Activated naive CD8-positive, alpha-beta T cell treated with anti-CD3 and anti-CD28 coated beads, Interleukin-2, amount 50 U/mL, for 24 hours (primary cell): Measurements from ENCODE around the gene OR51Q1.

ENCODE experiments used
- ATAC-seq: fragments of 150-1000 bp; cut with Tn5 transposase; one replicate; pipeline ENCODE4 v1.10.0; 2021
- DNase-seq: peaks from one replicate; pipeline ENCODE4 v3.0.0; 2021
- H3K27ac Mint-ChIP-seq: one replicate; pipeline ENCODE4 v1.8.0; 2021; ENCODE audit warnings: mild to moderate bottlenecking, mixed read lengths
- H3K27me3 Mint-ChIP-seq: one replicate; pipeline ENCODE4 v1.8.0; 2021; ENCODE audit warnings: mixed read lengths
- H3K36me3 Mint-ChIP-seq: one replicate; pipeline ENCODE4 v1.8.0; 2021; ENCODE audit warnings: low read depth, mixed read lengths
- H3K4me1 Mint-ChIP-seq: one replicate; pipeline ENCODE4 v1.8.0; 2021; ENCODE audit warnings: mixed read lengths
- H3K4me3 Mint-ChIP-seq: one replicate; pipeline ENCODE4 v1.8.0; 2021; ENCODE audit warnings: mild to moderate bottlenecking, moderate library complexity, mixed read lengths
- H3K9me3 Mint-ChIP-seq: one replicate; pipeline ENCODE4 v1.8.0; 2021; ENCODE audit warnings: mixed read lengths

Gene OR51Q1

GRCh38 chr11:5421811-5422210, at the start of gene OR51Q1:
Gene OR51Q1, plus strand, starts transcription at chr11:5422111. Its CDS starts 90 bp downstream, at chr11:5422201.
- DNase-seq (no peak), ATAC-seq (no peak)
- Mint-ChIP-seq H3K36me3 (no peaks in the 10 kb centered on the region), H3K27me3 (peaks cover 16% of the 10 kb centered on the region), H3K4me3 (no peak within 1 kb of the TSS), H3K9me3 (no peaks in the 10 kb centered on the region), H3K27ac (no peak within 1 kb of the TSS), H3K4me1 (no peaks in the 10 kb centered on the region)

- no peaks in the 10 kb centered on the region for H3K36me3 Mint-ChIP-seq
- H3K4me1 Mint-ChIP-seq = no peaks in the 10 kb centered on the region
- H3K27me3 Mint-ChIP-seq = no peaks in the 10 kb centered on the region
- H3K4me3 Mint-ChIP-seq = no peak overlapping the region
- peak; percentile 25 for DNase-seq
- H3K9me3 Mint-ChIP-seq = no peaks in the 10 kb centered on the region
- ATAC-seq = no peak
- H3K27ac Mint-ChIP-seq = no peak overlapping the region
These were observed 41.1 kb upstream of the OR51Q1 start for GRCh38 chr11:5380740-5381342.

GRCh38 chr11:5383576-5383975, 38.3 kb upstream of the OR51Q1 start, which contains the start of gene OR51M1:
Gene OR51M1, plus strand, starts transcription at chr11:5383812. Its CDS starts 5,587 bp downstream, at chr11:5389399.
- no peaks in the 10 kb centered on the region for H3K4me1 Mint-ChIP-seq
- H3K9me3 Mint-ChIP-seq = no peaks in the 10 kb centered on the region
- ATAC-seq (no peak), DNase-seq (no peak)
- H3K4me3 Mint-ChIP-seq = no peak within 1 kb of the TSS
- H3K27ac Mint-ChIP-seq = no peak within 1 kb of the TSS
- H3K27me3 Mint-ChIP-seq = no peaks in the 10 kb centered on the region
- H3K36me3 Mint-ChIP-seq = no peaks in the 10 kb centered on the region

- no peaks in the 10 kb centered on the region for H3K27me3 Mint-ChIP-seq
- no peaks in the 10 kb centered on the region for H3K36me3 Mint-ChIP-seq
- H3K4me1 Mint-ChIP-seq = no peaks in the 10 kb centered on the region
These were observed 37.6 kb upstream of the OR51Q1 start for GRCh38 chr11:5384335-5384734.

GRCh38 chr11:5390210-5390609, 31.7 kb upstream of the OR51Q1 start:
- ATAC-seq (no peak), DNase-seq (no peak)
- Mint-ChIP-seq H3K27me3 (no peaks in the 10 kb centered on the region), H3K27ac (no peak overlapping the region), H3K4me1 (no peaks in the 10 kb centered on the region), H3K4me3 (no peak overlapping the region), H3K36me3 (no peaks in the 10 kb centered on the region), H3K9me3 (no peaks in the 10 kb centered on the region)

More at GRCh38 chr11:5384335-5384734, 37.6 kb upstream of the OR51Q1 start:
- DNase-seq (no peak), ATAC-seq (no peak)
- Mint-ChIP-seq H3K9me3 (no peaks in the 10 kb centered on the region), H3K4me3 (no peak overlapping the region), H3K27ac (no peak overlapping the region)

- Mint-ChIP-seq H3K4me3 (no peak overlapping the region), H3K4me1 (no peaks in the 10 kb centered on the region), H3K27me3 (no peaks in the 10 kb centered on the region), H3K9me3 (no peaks in the 10 kb centered on the region), H3K27ac (no peak overlapping the region), H3K36me3 (no peaks in the 10 kb centered on the region)
- DNase-seq (no peak), ATAC-seq (no peak)
These were observed 27.8 kb upstream of the OR51Q1 start for GRCh38 chr11:5394091-5394490.

GRCh38 chr11:5398936-5399335, 23.0 kb upstream of the OR51Q1 start:
- no peak overlapping the region for H3K27ac Mint-ChIP-seq
- H3K4me3 Mint-ChIP-seq = no peak overlapping the region
- no peaks in the 10 kb centered on the region for H3K36me3 Mint-ChIP-seq
- peaks cover 1% of the 10 kb centered on the region for H3K27me3 Mint-ChIP-seq
- DNase-seq (no peak), ATAC-seq (no peak)
- no peaks in the 10 kb centered on the region for H3K9me3 Mint-ChIP-seq
- H3K4me1 Mint-ChIP-seq = no peaks in the 10 kb centered on the region

GRCh38 chr11:5405173-5405572, 16.7 kb upstream of the OR51Q1 start:
- Mint-ChIP-seq H3K4me3 (no peak overlapping the region), H3K27me3 (peaks cover 19% of the 10 kb centered on the region), H3K36me3 (no peaks in the 10 kb centered on the region), H3K9me3 (no peaks in the 10 kb centered on the region), H3K27ac (no peak overlapping the region), H3K4me1 (no peaks in the 10 kb centered on the region)
- DNase-seq = no peak
- ATAC-seq = no peak

- H3K9me3 Mint-ChIP-seq = no peaks in the 10 kb centered on the region
- H3K27ac Mint-ChIP-seq = no peak overlapping the region
- H3K4me1 Mint-ChIP-seq = no peaks in the 10 kb centered on the region
- no peak overlapping the region for H3K4me3 Mint-ChIP-seq
- DNase-seq (no peak), ATAC-seq (no peak)
- H3K27me3 Mint-ChIP-seq = peaks cover 16% of the 10 kb centered on the region
- H3K36me3 Mint-ChIP-seq = no peaks in the 10 kb centered on the region
These were observed 918 bp upstream of the OR51Q1 start for GRCh38 chr11:5420993-5421392.

GRCh38 chr11:5423131-5423530, 1.2 kb downstream of the OR51Q1 start:
- Mint-ChIP-seq H3K27me3 (peaks cover 17% of the 10 kb centered on the region), H3K4me3 (no peak overlapping the region), H3K36me3 (no peaks in the 10 kb centered on the region), H3K4me1 (no peaks in the 10 kb centered on the region), H3K27ac (no peak overlapping the region), H3K9me3 (no peaks in the 10 kb centered on the region)
- no peak for DNase-seq
- ATAC-seq = no peak

GRCh38 chr11:5441414-5441813, 19.5 kb downstream of the OR51Q1 start, which contains the start of gene OR51I1:
Gene OR51I1, minus strand, starts transcription at chr11:5441514. Its CDS starts 0 bp downstream, at chr11:5441514.
- no peak within 1 kb of the TSS for H3K27ac Mint-ChIP-seq
- no peak for ATAC-seq
- no peak for DNase-seq
- H3K9me3 Mint-ChIP-seq = no peaks in the 10 kb centered on the region
- no peak within 1 kb of the TSS for H3K4me3 Mint-ChIP-seq
- H3K36me3 Mint-ChIP-seq = no peaks in the 10 kb centered on the region
- peaks cover 3% of the 10 kb centered on the region for H3K27me3 Mint-ChIP-seq
- no peaks in the 10 kb centered on the region for H3K4me1 Mint-ChIP-seq

GRCh38 chr11:5443835-5444393, 22.0 kb downstream of the OR51Q1 start:
- Mint-ChIP-seq H3K27ac (no peak overlapping the region), H3K36me3 (no peaks in the 10 kb centered on the region), H3K9me3 (no peaks in the 10 kb centered on the region), H3K4me1 (no peaks in the 10 kb centered on the region), H3K4me3 (no peak overlapping the region), H3K27me3 (peaks cover 3% of the 10 kb centered on the region)
- ATAC-seq = no peak
- DNase-seq = no peak

GRCh38 chr11:5449023-5449422, 27.1 kb downstream of the OR51Q1 start, which contains the start of gene OR51I2:
Gene OR51I2, plus strand, starts transcription at chr11:5449323. Its CDS starts 4,166 bp downstream, at chr11:5453489.
- DNase-seq = no peak
- Mint-ChIP-seq H3K4me1 (no peaks in the 10 kb centered on the region), H3K27ac (no peak within 1 kb of the TSS), H3K9me3 (no peaks in the 10 kb centered on the region), H3K36me3 (no peaks in the 10 kb centered on the region), H3K4me3 (no peak within 1 kb of the TSS), H3K27me3 (no peaks in the 10 kb centered on the region)
- no peak for ATAC-seq

GRCh38 chr11:5449432-5449831, 27.5 kb downstream of the OR51Q1 start:
- no peaks in the 10 kb centered on the region for H3K27me3 Mint-ChIP-seq
- DNase-seq (no peak), ATAC-seq (no peak)
- no peak overlapping the region for H3K27ac Mint-ChIP-seq
- H3K9me3 Mint-ChIP-seq = no peaks in the 10 kb centered on the region
- H3K36me3 Mint-ChIP-seq = no peaks in the 10 kb centered on the region
- no peak overlapping the region for H3K4me3 Mint-ChIP-seq
- H3K4me1 Mint-ChIP-seq = no peaks in the 10 kb centered on the region

GRCh38 chr11:5460983-5461621, 39.2 kb downstream of the OR51Q1 start:
- H3K4me3 Mint-ChIP-seq = no peak overlapping the region
- no peak overlapping the region for H3K27ac Mint-ChIP-seq
- DNase-seq (no peak), ATAC-seq (no peak)
- no peaks in the 10 kb centered on the region for H3K36me3 Mint-ChIP-seq
- H3K27me3 Mint-ChIP-seq = peaks cover 1% of the 10 kb centered on the region
- no peaks in the 10 kb centered on the region for H3K4me1 Mint-ChIP-seq
- H3K9me3 Mint-ChIP-seq = peaks cover 6% of the 10 kb centered on the region
